ENCODE results near the gene FNDC4.
A peak's percentile ranks its signal among the peaks of the same experiment; 100 is the strongest.

Gene FNDC4

GRCh38 chr2:27494284-27494943 lies 586 bp downstream of the FNDC4 start:
- Histone ChIP-seq H3K27me3 (ENCODE audit: insufficient read depth, low read length) (peaks cover 48% of the 10 kb centered on the region), H3K36me3 (ENCODE audit: insufficient read depth, low read length) (no peaks in the 10 kb centered on the region), H3K4me1 (ENCODE audit: insufficient read depth, low read length) (no peaks in the 10 kb centered on the region; the same call in 1 of the 2 replicates), H3K9ac (ENCODE audit: low read depth, low read length) (peak overlapping the region; percentile 60; the same call in 1 of the 2 replicates), H3K27ac (ENCODE audit: low read depth, low read length) (no peak overlapping the region), H3K4me3 (ENCODE audit: low read length) (peak overlapping the region; percentile 84), H3K9me3 (ENCODE audit: insufficient read depth, low read depth, low read length) (no peaks in the 10 kb centered on the region)
- WGBS = 7% methylated on average over 35 of the region's 35 CpGs

DNA sequence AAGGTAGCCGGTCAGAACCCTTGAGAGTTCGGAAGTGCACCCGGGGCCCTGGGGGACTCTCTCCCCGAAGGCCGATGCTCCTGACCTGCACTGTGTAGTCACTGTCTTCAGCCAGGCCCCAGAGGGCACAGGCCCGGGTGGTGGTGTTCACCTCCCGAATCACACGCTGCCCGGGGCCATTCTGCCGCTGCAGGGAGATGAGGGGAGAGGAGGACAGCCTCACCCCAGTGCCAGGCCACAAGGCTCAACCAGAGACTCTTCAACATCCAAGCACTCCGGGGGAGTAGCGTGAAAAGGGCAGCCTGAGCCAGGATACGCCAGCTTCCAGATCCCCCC lies 1.1 kb downstream of the FNDC4 start:
- Histone ChIP-seq H3K4me1 (ENCODE audit: insufficient read depth, low read length) (no peaks in the 10 kb centered on the region; the same call in 1 of the 2 replicates), H3K27ac (ENCODE audit: low read depth, low read length) (no peak overlapping the region), H3K9me3 (ENCODE audit: insufficient read depth, low read depth, low read length) (no peaks in the 10 kb centered on the region), H3K9ac (ENCODE audit: low read depth, low read length) (no peak overlapping the region), H3K4me3 (ENCODE audit: low read length) (peak overlapping the region; percentile 84), H3K36me3 (ENCODE audit: insufficient read depth, low read length) (no peaks in the 10 kb centered on the region), H3K27me3 (ENCODE audit: insufficient read depth, low read length) (peaks cover 48% of the 10 kb centered on the region)
- WGBS = 80% methylated on average over 13 of the region's 13 CpGs

GRCh38 chr2:27492557-27492956 lies 2.4 kb downstream of the FNDC4 start:
- H3K36me3 ChIP-seq (ENCODE audit: insufficient read depth, low read length) = no peaks in the 10 kb centered on the region
- no peak overlapping the region for H3K9ac ChIP-seq (ENCODE audit: low read depth, low read length)
- WGBS = 87% methylated on average over 4 of the region's 4 CpGs
- H3K27ac ChIP-seq (ENCODE audit: low read depth, low read length) = no peak overlapping the region
- H3K27me3 ChIP-seq (ENCODE audit: insufficient read depth, low read length) = peaks cover 40% of the 10 kb centered on the region
- H3K4me3 ChIP-seq (ENCODE audit: low read length) = no peak overlapping the region
- H3K4me1 ChIP-seq (ENCODE audit: insufficient read depth, low read length) = no peaks in the 10 kb centered on the region; the same call in 1 of the 2 replicates
- H3K9me3 ChIP-seq (ENCODE audit: insufficient read depth, low read depth, low read length) = no peaks in the 10 kb centered on the region

DNA sequence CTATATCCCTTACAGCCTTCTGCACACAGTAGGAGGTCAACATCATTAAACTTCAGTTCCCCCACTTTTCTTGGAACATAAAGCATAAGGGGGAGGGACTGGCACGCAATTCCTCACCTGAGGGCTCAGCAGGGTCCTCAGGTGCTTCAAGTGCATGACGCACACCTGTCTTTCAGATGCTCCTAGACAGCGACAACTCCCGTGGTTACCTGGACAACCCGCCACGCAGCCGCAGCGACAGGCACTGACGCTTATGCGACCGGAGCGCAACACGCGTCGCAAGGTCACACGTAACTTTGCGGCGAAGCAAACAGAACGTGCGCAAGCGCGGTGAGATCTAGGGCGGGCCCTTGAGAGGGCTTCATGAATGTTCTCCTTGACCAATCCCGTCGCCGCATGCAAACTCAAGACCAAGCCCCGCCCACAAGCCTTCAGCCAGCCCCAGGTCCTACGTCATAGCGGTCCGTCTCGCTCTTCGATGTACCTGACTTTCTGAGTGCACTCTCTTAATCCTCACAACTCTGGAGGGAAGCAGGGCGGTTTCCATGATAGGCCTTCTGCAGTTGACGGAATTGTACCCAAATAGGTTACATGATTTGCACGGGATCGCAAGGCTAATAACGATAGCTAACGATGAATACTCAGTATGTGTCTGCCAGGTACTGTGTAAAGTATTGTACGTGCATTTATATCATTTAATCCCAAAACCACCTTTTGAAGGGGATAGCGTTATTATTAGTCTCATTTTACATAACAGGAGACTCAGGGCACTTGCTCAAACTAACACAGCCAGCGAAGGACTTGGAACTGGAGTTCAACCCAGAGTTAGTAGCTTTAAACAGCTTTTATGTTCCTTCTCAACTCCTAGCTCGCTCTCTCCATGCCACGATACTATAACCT lies 5.3 kb downstream of the FNDC4 start, which contains the start of gene IFT172:
TSS of gene IFT172 (minus strand) at position 246 of the 900 bp plus-strand sequence. CDS start at position 156, 90 bp downstream.
- H3K27ac ChIP-seq (ENCODE audit: low read depth, low read length) = no peak within 1 kb of the TSS

DNA sequence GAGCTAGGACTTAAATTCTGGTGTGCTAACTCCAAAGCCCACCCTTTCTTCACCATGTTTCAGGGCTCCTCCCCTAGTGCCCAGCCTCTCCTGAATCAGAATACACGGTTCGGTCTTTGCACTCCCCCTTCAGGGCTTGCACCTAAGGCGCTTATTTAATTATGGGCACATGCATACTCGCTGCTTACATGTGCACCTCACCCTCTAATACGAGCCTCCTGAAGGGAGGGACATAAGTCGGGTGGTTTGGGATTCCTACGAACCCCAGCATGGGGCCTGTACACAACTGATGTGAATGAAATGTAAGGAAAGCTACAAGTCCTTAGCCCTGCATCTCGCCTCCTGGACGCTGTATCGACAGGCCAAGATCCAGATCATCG lies 5.9 kb downstream of the FNDC4 start:
- WGBS = 7% methylated on average over 11 of the region's 11 CpGs
- no peak overlapping the region for H3K27ac ChIP-seq (ENCODE audit: low read depth, low read length)

More for the DNA sequence above, 5.3 kb downstream of the FNDC4 start, which contains the start of gene IFT172:
- H3K9ac ChIP-seq (ENCODE audit: low read depth, low read length) = peak within 1 kb of the TSS; percentile 23
- no peaks in the 10 kb centered on the region for H3K9me3 ChIP-seq (ENCODE audit: insufficient read depth, low read depth, low read length)
- WGBS = 11% methylated on average over 42 of the region's 43 CpGs
- peaks cover 7% of the 10 kb centered on the region; the same call in 1 of the 2 replicates for H3K4me1 ChIP-seq (ENCODE audit: insufficient read depth, low read length)
- H3K4me3 ChIP-seq (ENCODE audit: low read length) = peak within 1 kb of the TSS; percentile 78
- H3K27me3 ChIP-seq (ENCODE audit: insufficient read depth, low read length) = peaks cover 13% of the 10 kb centered on the region
- H3K36me3 ChIP-seq (ENCODE audit: insufficient read depth, low read length) = no peaks in the 10 kb centered on the region

GRCh38 chr2:27485496-27485895 lies 9.5 kb downstream of the FNDC4 start:
- H3K27ac ChIP-seq (ENCODE audit: low read depth, low read length) = no peak overlapping the region
- WGBS = 69% methylated on average over 3 of the region's 3 CpGs
- H3K9me3 ChIP-seq (ENCODE audit: insufficient read depth, low read depth, low read length) = no peaks in the 10 kb centered on the region
- no peak overlapping the region for H3K9ac ChIP-seq (ENCODE audit: low read depth, low read length)
- no peak overlapping the region for H3K4me3 ChIP-seq (ENCODE audit: low read length)
- no peaks in the 10 kb centered on the region for H3K27me3 ChIP-seq (ENCODE audit: insufficient read depth, low read length)
- peaks cover 7% of the 10 kb centered on the region; the same call in 1 of the 2 replicates for H3K4me1 ChIP-seq (ENCODE audit: insufficient read depth, low read length)
- H3K36me3 ChIP-seq (ENCODE audit: insufficient read depth, low read length) = peaks cover 12% of the 10 kb centered on the region

More for the DNA sequence above, 5.9 kb downstream of the FNDC4 start:
- peaks cover 6% of the 10 kb centered on the region for H3K27me3 ChIP-seq (ENCODE audit: insufficient read depth, low read length)
- H3K36me3 ChIP-seq (ENCODE audit: insufficient read depth, low read length) = no peaks in the 10 kb centered on the region
- H3K9me3 ChIP-seq (ENCODE audit: insufficient read depth, low read depth, low read length) = no peaks in the 10 kb centered on the region
- H3K4me3 ChIP-seq (ENCODE audit: low read length) = peak overlapping the region; percentile 78
- H3K4me1 ChIP-seq (ENCODE audit: insufficient read depth, low read length) = peaks cover 7% of the 10 kb centered on the region; the same call in 1 of the 2 replicates
- H3K9ac ChIP-seq (ENCODE audit: low read depth, low read length) = peak overlapping the region; percentile 23

DNA sequence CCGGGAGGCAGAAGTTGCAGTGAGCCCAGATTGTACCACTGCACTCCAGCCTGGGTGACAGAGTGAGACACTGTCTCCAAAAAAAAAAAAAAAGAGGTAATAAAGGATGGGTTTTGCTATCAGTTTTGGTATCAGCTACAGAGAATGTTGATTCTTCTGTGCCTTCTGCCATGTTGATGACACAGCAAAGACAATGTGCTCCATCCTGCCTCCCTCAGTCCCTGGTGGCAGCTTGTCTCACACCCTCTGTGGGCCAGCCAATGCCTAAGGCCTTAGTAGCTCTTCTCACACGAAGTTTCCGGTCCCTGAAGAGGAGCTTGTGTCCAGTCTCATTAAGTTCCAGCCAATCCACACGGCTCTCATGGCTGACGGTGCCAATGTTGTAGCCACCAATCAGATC lies 23.0 kb downstream of the FNDC4 start:
- WGBS = 93% methylated on average over 5 of the region's 5 CpGs
- H3K4me3 ChIP-seq (ENCODE audit: low read length) = no peak overlapping the region
- H3K9me3 ChIP-seq (ENCODE audit: insufficient read depth, low read depth, low read length) = no peaks in the 10 kb centered on the region
- no peaks in the 10 kb centered on the region for H3K4me1 ChIP-seq (ENCODE audit: insufficient read depth, low read length)
- H3K27me3 ChIP-seq (ENCODE audit: insufficient read depth, low read length) = no peaks in the 10 kb centered on the region
- H3K36me3 ChIP-seq (ENCODE audit: insufficient read depth, low read length) = peaks cover 38% of the 10 kb centered on the region
- no peak overlapping the region for H3K9ac ChIP-seq (ENCODE audit: low read depth, low read length)
- H3K27ac ChIP-seq (ENCODE audit: low read depth, low read length) = no peak overlapping the region

DNA sequence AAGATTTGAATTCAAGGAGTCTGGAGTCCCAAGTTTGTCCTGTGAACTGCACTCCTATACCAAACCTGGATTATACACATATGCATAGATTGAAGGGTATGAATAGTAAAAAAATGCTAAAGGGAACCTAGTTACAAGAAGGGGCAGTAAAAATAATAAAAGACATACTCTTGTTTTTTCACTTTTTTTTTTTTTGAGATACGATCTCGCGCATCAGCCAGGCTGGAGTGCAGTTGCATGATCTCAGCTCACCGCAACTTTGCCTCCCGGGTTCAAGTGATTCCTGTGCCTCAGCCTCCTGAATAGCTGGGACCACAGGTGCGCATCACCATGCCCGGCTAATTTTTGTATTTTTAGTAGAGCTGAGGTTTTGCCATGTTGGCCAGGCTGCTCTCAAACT lies 30.6 kb downstream of the FNDC4 start:
- H3K4me3 ChIP-seq (ENCODE audit: low read length) = no peak overlapping the region
- no peaks in the 10 kb centered on the region for H3K36me3 ChIP-seq (ENCODE audit: insufficient read depth, low read length)
- no peaks in the 10 kb centered on the region for H3K9me3 ChIP-seq (ENCODE audit: insufficient read depth, low read depth, low read length)
- H3K27me3 ChIP-seq (ENCODE audit: insufficient read depth, low read length) = no peaks in the 10 kb centered on the region
- H3K9ac ChIP-seq (ENCODE audit: low read depth, low read length) = no peak overlapping the region
- WGBS = 98% methylated on average over 7 of the region's 7 CpGs
- H3K27ac ChIP-seq (ENCODE audit: low read depth, low read length) = no peak overlapping the region
- H3K4me1 ChIP-seq (ENCODE audit: insufficient read depth, low read length) = no peaks in the 10 kb centered on the region

- no peak overlapping the region for H3K4me3 ChIP-seq (ENCODE audit: low read length)
- peaks cover 20% of the 10 kb centered on the region for H3K36me3 ChIP-seq (ENCODE audit: insufficient read depth, low read length)
- H3K4me1 ChIP-seq (ENCODE audit: insufficient read depth, low read length) = no peaks in the 10 kb centered on the region
- 93% methylated on average over 8 of the region's 8 CpGs for WGBS
- no peak overlapping the region; the same call in 1 of the 2 replicates for H3K9ac ChIP-seq (ENCODE audit: low read depth, low read length)
- peak overlapping the region; percentile 48; the same call in 1 of the 2 replicates for H3K27ac ChIP-seq (ENCODE audit: low read depth, low read length)
- no peaks in the 10 kb centered on the region for H3K9me3 ChIP-seq (ENCODE audit: insufficient read depth, low read depth, low read length)
- no peaks in the 10 kb centered on the region for H3K27me3 ChIP-seq (ENCODE audit: insufficient read depth, low read length)
Observed at GRCh38 chr2:27461118-27461517, 33.9 kb downstream of the FNDC4 start.

DNA sequence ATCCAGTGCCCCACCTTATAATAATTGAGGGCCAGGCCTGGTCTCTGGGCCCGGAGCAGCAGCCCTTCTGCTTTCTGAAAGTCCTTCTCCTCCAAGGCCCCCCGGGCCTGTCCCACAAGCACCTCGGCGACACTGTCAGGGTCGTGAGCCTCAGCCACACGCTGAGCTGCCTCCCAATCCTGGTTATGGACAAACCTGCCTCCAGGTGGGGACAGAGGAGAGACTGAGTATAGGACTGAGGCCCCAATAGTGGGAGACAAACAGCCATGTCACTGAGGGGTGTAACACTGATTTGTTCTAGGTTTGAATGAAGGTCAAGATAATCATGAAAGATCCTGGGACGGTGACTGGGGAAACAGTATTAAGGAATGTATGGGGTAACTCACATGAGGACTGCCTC lies 41.0 kb downstream of the FNDC4 start:
- Histone ChIP-seq H3K4me1 (ENCODE audit: insufficient read depth, low read length) (no peaks in the 10 kb centered on the region), H3K9me3 (ENCODE audit: insufficient read depth, low read depth, low read length) (no peaks in the 10 kb centered on the region), H3K9ac (ENCODE audit: low read depth, low read length) (no peak overlapping the region), H3K27ac (ENCODE audit: low read depth, low read length) (no peak overlapping the region), H3K4me3 (ENCODE audit: low read length) (no peak overlapping the region), H3K36me3 (ENCODE audit: insufficient read depth, low read length) (peaks cover 33% of the 10 kb centered on the region), H3K27me3 (ENCODE audit: insufficient read depth, low read length) (no peaks in the 10 kb centered on the region)
- WGBS = 91% methylated on average over 7 of the region's 7 CpGs

DNA sequence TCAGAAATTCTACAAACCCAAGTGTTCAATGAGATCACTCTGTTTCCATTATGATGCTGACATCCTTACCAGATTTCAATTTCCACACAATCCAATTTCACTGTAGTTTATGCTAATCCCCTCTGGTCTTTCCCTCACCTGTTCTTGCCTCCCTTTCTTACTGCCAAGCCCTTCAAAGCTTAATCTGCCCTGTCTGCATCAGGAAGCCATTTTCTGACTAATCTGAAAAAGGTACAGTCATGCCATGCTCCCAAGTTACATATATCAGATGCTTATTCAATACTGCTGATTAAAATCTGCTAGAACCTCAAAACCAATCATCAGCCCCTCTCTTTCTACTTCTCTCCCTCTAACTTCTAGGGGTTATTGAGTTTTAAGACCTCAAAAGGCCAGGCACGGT lies 43.9 kb downstream of the FNDC4 start:
- peaks cover 27% of the 10 kb centered on the region for H3K36me3 ChIP-seq (ENCODE audit: insufficient read depth, low read length)
- H3K27me3 ChIP-seq (ENCODE audit: insufficient read depth, low read length) = no peaks in the 10 kb centered on the region
- WGBS = 33% methylated on average over 1 of the region's 1 CpG
- H3K27ac ChIP-seq (ENCODE audit: low read depth, low read length) = no peak overlapping the region
- H3K4me1 ChIP-seq (ENCODE audit: insufficient read depth, low read length) = no peaks in the 10 kb centered on the region
- H3K9ac ChIP-seq (ENCODE audit: low read depth, low read length) = no peak overlapping the region
- H3K4me3 ChIP-seq (ENCODE audit: low read length) = no peak overlapping the region
- no peaks in the 10 kb centered on the region for H3K9me3 ChIP-seq (ENCODE audit: insufficient read depth, low read depth, low read length)
